Prostate gland (tissue), 2 donors: ENCODE results near the gene KCNQ4. TPM values are rescaled to one million over a fixed set of nuclear protein-coding genes. Genes with fewer than 3 reads are reported as not detected.
A peak's percentile ranks its signal among the peaks of the same experiment; 100 is the strongest.

ENCODE experiments used
- DNase-seq: peaks from one replicate; pipeline ENCODE4 v3.0.0-alpha.2; 2019; ENCODE audit warnings: low spot score
- H3K27ac ChIP-seq, 2 donors: fragments of 200-600 bp; sonication (generic); 2 replicates each; pipeline ENCODE4 v1.5.1; 2017 to 2019
- H3K27me3 ChIP-seq: fragments of 200-600 bp; sonication (generic); replicated peaks from 2 replicates; pipeline ENCODE4 v1.5.1; 2019; ENCODE audit not compliant: insufficient read depth
- H3K36me3 ChIP-seq, 2 donors: fragments of 200-600 bp; sonication (generic); 1 replicate in 1 of 2; 2 replicates in 1 of 2; pipeline versions ENCODE4 v1.5.1 to v1.8.1; 2017 to 2019
- H3K4me1 ChIP-seq: fragments of 200-600 bp; sonication (generic); replicated peaks from 2 replicates; pipeline ENCODE4 v1.5.1; 2019
- H3K4me3 ChIP-seq, 2 donors: fragments of 200-600 bp; sonication (generic); 2 replicates each; pipeline ENCODE4 v1.5.1; 2017 to 2019
- H3K9me3 ChIP-seq: fragments of 200-600 bp; sonication (generic); 2 replicates; pipeline ENCODE4 v1.5.1; 2017
- CTCF ChIP-seq, 4 experiments: fragments of 200-600 bp in 2 of 4; fragments of 450-650 bp in 2 of 4; sonication (generic) in 2 of 4; IDR thresholded peaks; 1 replicate in 3 of 4; 2 replicates in 1 of 4; pipeline ENCODE4 v1.5.1; 2016 to 2019; ENCODE audit warnings: antibody characterized with exemption in 4 of 4, mild to moderate bottlenecking in 2 of 4, moderate library complexity in 2 of 4
- POLR2A ChIP-seq: fragments of 450-650 bp; IDR thresholded peaks from one replicate; pipeline ENCODE4 v1.6.1; 2016; ENCODE audit warnings: antibody characterized with exemption, mild to moderate bottlenecking
- POLR2AphosphoS5 ChIP-seq: sonication (generic); formaldehyde crosslinking; IDR thresholded peaks from one replicate; pipeline ENCODE4 v1.6.1; 2017; ENCODE audit warnings: antibody characterized with exemption
- WGBS: methylation state at CpG from one replicate; pipeline ENCODE4 v1.1.5; 2018; 5-methylcytosine and 5-hydroxymethylcytosine counted together
- intact Hi-C: fragments of 100-400 bp; cut with DNase I; formaldehyde crosslinking; loops from one replicate; pipeline ENCODE4 v1.14.2; 2022
- total RNA-seq, 2 donors: library from RNA; depleted of rRNA; stranded (reverse); fragments of >200 nt; gene quantifications; one replicate each; pipeline ENCODE4 v1.1.0, GENCODE V29; 2016

Gene KCNQ4
- total RNA-seq, 2 donors from 2014 or later = 1.8 to 3.1 TPM

GRCh38 chr1:40815420-40815819 lies 31.8 kb downstream of the KCNQ4 start:
- intact Hi-C loops = no loop called here

GRCh38 chr1:40817791-40818263 lies 34.2 kb downstream of the KCNQ4 start:
- WGBS = 69% methylated on average over 19 of the region's 19 CpGs
- no peaks in the 10 kb centered on the region for H3K4me1 ChIP-seq

More at GRCh38 chr1:40815420-40815819, 31.8 kb downstream of the KCNQ4 start:
- 76% methylated on average over 9 of the region's 9 CpGs for WGBS
- TF ChIP-seq CTCF (IDR thresholded peaks at IDR 0.05) = no peak
- TF ChIP-seq POLR2AphosphoS5 = no peak
- TF ChIP-seq POLR2A = no peak
- no peak overlapping the region for H3K27ac ChIP-seq
- no peaks in the 10 kb centered on the region for H3K4me1 ChIP-seq
- no peak overlapping the region for H3K4me3 ChIP-seq
- H3K9me3 ChIP-seq = no peaks in the 10 kb centered on the region
- no peak for DNase-seq
- no peaks in the 10 kb centered on the region for H3K27me3 ChIP-seq
- H3K36me3 ChIP-seq = no peaks in the 10 kb centered on the region

GRCh38 chr1:40818264-40818961 lies 34.8 kb downstream of the KCNQ4 start:
- peak overlapping the region; percentile 16 to 28 for H3K4me3 ChIP-seq
- no peak overlapping the region for H3K27ac ChIP-seq
- no peaks in the 10 kb centered on the region for H3K4me1 ChIP-seq
- DNase-seq = peak; percentile 31
- 22% methylated on average over 46 of the region's 59 CpGs for WGBS
- no peaks in the 10 kb centered on the region for H3K36me3 ChIP-seq
- H3K27me3 ChIP-seq = no peaks in the 10 kb centered on the region
- TF ChIP-seq POLR2AphosphoS5 (no peak), CTCF (IDR thresholded peaks at IDR 0.05) (no peak), POLR2A (no peak)
- no peaks in the 10 kb centered on the region for H3K9me3 ChIP-seq
- intact Hi-C loops = no loop called here

More at GRCh38 chr1:40817791-40818263, 34.2 kb downstream of the KCNQ4 start:
- DNase-seq = no peak
- intact Hi-C loops = no loop called here
- TF ChIP-seq POLR2A (no peak), POLR2AphosphoS5 (no peak), CTCF (IDR thresholded peaks at IDR 0.05) (no peak)
- H3K4me3 ChIP-seq = peak overlapping the region in 1 of 2 donors; percentile 28
- no peak overlapping the region for H3K27ac ChIP-seq
- no peaks in the 10 kb centered on the region for H3K27me3 ChIP-seq
- H3K36me3 ChIP-seq = no peaks in the 10 kb centered on the region
- no peaks in the 10 kb centered on the region for H3K9me3 ChIP-seq

- no peaks in the 10 kb centered on the region for H3K36me3 ChIP-seq
- 56% methylated on average over 26 of the region's 26 CpGs for WGBS
- H3K27me3 ChIP-seq = no peaks in the 10 kb centered on the region
- TF ChIP-seq POLR2AphosphoS5 (no peak), POLR2A (no peak), CTCF (IDR thresholded peaks at IDR 0.05) (no peak)
- no peaks in the 10 kb centered on the region for H3K4me1 ChIP-seq
- no peaks in the 10 kb centered on the region for H3K9me3 ChIP-seq
- H3K27ac ChIP-seq = no peak overlapping the region
- DNase-seq = no peak
- no peak overlapping the region for H3K4me3 ChIP-seq
- intact Hi-C loops = no loop called here
These were observed 35.5 kb downstream of the KCNQ4 start for GRCh38 chr1:40819101-40819500.

- H3K4me3 ChIP-seq = no peak overlapping the region
- no peaks in the 10 kb centered on the region for H3K9me3 ChIP-seq
- no peaks in the 10 kb centered on the region for H3K27me3 ChIP-seq
- H3K36me3 ChIP-seq = no peaks in the 10 kb centered on the region
- no peak for DNase-seq
- intact Hi-C loops = no loop called here
- H3K27ac ChIP-seq = no peak overlapping the region
- WGBS = 91% methylated on average over 3 of the region's 3 CpGs
- no peaks in the 10 kb centered on the region for H3K4me1 ChIP-seq
- no peak for TF ChIP-seq POLR2AphosphoS5
- no peak for TF ChIP-seq POLR2A
- no peak for TF ChIP-seq CTCF (IDR thresholded peaks at IDR 0.05)
These were observed 36.7 kb downstream of the KCNQ4 start for GRCh38 chr1:40820251-40820797.
